Measurements from ENCODE around the gene SFTPA2.
"Not testable (repeated sequence)": the region's sequence is repeated elsewhere in the genome, so short reads cannot be mapped to it uniquely, and the experiment has no call there.

The SFTPA2 gene

DNA sequence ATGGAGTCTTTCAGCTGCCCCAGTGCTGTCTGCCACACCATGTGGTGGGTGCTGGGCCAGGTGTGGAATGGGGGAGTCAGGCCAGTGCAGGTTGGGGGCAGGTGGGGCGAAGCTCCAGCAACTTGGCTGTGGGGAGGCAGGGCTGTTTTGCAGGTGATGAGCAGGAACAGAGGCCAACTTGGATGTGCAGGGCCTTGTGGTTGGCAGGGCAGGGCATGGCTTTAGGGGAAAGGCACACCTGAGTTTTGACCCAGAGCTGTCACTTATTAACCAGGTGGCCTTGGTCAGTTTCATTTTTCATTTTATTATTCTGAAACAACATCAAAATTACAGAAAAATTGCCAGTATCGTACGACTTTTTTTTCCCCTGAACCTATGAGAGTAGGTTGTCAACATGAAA is 1.1 kb upstream of the SFTPA2 start:
- no peak for DNase-seq (ENCODE audit: low read depth in 2 of 3, low spot score in 2 of 3)

DNA sequence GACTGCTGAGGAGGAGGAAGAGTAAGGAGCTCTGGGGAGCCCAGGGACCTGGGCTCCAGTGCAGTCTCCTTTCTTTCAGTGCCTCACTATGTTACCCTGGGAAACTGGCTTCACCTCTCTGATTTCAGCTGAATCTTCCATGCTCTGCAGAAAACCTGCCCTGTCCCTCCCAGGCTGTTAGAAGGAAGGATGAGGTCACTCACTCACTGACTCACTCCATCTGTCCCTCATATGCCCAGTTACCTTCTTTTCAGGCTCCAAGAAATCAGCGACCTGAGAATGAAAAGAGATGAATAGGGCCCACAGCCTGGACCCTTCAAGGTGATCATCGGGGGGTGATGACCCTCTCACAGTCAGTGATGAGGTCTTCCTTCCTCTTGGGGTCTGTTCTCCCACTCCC is 481 bp downstream of the SFTPA2 start:
- DNase-seq (ENCODE audit: low read depth in 2 of 3, low spot score in 2 of 3): no peak

DNA sequence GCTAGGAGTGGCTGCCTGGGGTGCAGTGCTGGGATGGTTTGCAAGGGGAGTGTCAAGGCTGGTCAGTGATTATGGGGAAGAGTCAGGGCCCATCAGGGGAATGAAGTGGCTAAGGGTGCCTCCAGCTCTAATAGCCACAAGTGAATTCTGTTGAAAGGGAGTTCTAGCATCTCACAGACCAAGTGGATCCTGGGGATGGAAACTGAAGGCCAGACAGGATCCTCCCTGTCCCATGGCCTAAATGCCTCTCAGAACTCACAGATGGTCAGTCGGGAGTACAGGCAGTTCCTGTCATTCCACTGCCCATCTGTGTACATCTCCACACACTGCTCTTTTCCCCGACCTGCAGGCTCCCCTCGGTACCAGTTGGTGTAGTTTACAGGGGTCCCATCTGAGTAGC is 3.2 kb downstream of the SFTPA2 start:
- DNase-seq (ENCODE audit: low read depth in 2 of 3, low spot score in 2 of 3): not testable (repeated sequence)

DNA sequence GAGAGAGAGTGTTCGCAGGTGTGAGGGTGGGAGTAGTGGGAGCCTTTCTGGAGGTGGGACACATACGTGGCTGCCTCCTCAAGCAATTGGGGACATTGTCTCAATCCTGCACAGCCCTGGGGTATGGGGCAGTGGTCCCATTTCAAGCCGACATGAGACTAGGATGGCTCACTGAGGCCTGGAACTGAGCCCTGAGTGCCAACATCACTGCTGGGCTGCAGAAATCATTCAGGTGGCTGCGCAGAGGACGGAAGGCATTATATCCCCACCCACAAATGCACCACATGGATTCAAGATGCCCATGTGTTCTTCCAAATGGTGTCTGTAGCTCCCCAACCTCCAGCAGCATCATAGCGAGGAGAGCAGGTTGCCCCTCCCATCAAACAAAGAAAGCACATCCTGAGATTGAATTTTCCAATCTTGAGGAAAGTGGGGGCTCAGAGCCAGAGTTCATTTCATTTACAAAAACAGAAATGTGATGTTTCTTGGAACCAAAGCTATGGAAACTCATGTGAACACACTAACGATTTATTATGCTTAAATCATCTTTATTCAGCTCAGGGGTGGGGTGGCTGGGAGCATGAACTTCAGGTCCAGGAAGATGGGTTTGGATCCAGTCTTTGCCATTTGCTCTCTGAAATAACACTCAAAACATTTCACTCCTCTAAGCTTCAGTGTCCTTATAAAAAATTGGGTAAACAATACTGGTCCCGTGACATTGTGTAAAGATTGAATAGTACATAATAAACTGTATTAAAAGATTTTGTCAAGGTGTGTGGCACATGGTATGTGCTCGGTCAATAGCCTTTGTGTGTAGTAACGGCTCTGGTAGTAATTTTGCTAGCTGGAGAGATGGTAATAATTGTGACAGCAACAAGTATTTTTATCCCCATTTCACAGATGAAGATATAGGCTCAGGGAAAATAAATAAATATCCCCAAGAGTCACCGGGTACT is 4.6 kb downstream of the SFTPA2 start:
- no peak for DNase-seq (ENCODE audit: low read depth in 2 of 3, low spot score in 2 of 3)

DNA sequence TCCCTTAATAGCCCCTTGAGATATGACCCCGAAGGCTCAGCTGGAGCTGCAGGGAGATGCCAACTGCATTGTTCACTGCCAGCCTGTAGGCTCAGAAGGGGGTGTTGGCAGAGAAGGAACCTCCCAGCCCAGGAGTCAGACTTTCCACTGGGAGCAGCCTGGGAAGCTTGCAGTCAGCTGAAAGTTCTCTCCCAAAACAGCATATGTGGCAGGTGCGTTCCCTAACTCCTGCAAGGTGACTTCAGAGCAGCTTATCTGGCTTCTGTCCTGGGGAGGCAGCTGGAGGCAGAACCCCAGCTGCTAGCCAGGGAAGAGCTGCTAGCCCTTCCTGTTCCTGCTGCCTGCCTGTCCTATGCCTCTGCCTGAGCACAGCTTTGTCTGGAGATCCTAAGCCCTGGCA is 8.1 kb downstream of the SFTPA2 start:
- DNase-seq (ENCODE audit: low read depth in 2 of 3, low spot score in 2 of 3): no peak

DNA sequence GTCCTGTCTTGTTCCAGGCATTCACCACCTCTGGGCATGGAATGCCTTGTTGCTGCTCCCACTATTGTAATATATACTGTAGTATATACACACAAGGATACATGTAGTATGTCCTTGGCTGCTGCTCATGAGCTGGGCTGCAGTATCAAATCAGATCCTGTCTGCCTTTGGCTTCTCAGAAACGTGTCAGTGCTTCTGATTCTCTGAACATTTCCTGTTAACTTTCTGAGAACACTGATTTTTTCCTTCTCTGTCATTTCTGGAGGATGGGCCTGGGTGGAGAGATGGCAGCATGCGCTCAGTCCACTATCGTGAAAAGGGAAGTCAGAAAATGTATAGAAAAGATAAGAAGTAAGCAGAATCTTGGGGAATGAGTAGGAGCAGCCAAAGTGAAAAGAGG is 12.2 kb downstream of the SFTPA2 start:
- DNase-seq (ENCODE audit: low read depth in 2 of 3, low spot score in 2 of 3): no peak

DNA sequence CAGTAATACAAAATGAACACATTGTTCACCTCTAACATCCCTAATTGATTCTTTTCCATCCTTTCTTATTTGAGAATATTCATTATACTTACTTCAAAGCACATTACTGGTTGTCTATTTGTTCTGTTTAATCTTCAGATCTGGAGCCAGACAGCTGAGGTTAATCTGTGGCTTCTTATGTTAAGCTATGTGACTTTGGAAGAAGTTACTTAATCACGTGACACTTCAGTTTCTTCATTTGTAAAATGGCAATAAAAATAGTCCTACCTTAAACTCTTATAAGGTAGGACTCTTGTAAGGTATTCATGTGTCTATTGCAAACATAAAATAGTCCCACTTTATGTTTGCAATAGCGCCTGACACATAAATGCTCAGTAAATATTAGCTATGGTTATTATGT is 13.1 kb downstream of the SFTPA2 start:
- DNase-seq (ENCODE audit: low read depth in 2 of 3, low spot score in 2 of 3): not testable (repeated sequence)

DNA sequence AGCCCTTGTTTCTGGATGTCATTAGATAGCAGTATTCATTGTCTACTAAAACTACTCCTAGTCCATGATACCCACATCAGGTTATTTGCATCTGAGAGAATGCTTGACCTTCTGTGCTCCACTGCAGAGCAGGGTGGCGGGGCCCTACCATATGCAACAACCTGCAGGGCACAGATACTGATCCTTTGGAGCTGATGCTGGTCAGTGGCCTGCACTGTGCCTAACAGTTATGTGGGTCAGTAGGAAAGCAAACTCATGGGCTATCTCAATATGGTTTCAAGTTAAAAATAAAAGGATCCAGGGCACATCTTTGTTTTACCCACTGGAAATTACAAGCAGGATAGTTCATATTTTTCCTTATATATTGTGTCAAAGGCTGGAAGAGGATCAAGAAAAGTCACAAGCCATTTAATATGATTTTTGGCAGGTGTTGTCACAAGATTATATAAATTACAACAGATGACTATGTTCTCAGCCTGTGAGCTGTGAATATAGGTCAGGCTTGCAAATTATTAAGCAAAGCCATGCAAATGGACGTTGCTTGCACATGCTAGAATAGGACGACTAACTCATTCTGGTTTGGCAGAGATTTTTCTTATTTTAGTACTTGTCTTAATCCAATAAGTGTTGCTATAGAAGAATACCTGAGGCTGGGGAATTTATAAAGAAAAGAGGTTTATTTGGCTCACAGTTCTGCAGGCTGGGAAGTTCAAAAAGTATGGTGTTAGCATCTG is 15.1 kb downstream of the SFTPA2 start:
- not testable (repeated sequence) for DNase-seq (ENCODE audit: low read depth in 2 of 3, low spot score in 2 of 3)

DNA sequence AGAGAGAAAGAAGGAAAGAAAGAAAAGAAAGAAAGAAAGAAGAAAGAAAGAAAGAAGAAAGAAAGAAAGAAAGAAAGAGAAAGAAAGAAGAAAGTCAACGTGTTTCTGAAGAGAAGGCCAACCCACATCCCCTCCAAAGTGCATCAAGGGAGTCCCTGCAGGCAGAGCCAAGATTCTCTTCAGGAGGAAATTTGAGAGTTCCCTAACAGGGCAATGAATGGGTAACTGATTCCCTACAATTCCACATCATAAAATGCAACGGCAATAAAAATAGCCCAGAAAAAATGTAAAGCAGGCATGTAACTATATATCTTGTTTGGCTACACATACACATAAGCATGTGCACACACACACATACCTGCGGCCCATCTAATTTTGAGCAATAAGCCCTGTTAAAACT is 15.8 kb downstream of the SFTPA2 start:
- DNase-seq (ENCODE audit: low read depth in 2 of 3, low spot score in 2 of 3): not testable (repeated sequence)

DNA sequence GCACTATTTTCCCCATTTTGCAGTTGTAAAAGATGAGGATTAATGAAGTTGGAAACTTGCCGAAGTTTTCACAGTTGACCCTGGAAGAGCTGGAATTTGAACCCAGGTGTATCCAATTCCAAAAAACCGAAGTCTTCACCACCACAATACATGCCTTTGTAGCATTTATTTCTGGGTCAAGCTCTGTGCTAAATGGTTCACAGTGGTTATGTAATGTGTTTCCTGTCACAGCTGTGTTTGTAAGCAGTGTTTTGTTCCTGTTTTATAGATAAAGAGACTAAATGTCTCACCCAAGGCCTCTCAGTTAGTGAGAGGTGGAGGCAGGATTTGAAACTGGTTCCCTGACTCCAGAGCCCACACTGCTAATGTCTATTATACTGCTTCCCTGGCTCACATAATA is 17.6 kb downstream of the SFTPA2 start:
- no peak for DNase-seq (ENCODE audit: low read depth in 2 of 3, low spot score in 2 of 3)

DNA sequence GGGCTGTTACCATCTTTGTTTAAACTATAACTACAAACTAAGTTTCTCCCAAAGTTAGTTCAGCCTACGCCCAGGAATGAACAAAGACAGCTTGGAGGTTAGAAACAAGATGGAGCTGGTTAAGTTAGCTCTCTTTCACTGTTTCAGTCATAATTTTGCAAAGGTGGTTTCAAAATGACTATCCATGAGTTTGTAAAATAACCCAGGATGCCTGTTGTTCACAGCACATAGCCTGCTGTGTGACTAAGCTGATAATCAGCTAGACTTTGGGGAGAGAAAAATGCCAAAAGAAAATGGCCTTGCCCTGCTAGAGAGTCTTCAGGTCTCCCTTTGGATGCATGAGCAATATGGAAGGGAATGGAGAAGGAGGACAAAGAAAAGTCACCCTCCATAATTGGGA is 19.3 kb downstream of the SFTPA2 start:
- DNase-seq (ENCODE audit: low read depth in 2 of 3, low spot score in 2 of 3): not testable (repeated sequence)

DNA sequence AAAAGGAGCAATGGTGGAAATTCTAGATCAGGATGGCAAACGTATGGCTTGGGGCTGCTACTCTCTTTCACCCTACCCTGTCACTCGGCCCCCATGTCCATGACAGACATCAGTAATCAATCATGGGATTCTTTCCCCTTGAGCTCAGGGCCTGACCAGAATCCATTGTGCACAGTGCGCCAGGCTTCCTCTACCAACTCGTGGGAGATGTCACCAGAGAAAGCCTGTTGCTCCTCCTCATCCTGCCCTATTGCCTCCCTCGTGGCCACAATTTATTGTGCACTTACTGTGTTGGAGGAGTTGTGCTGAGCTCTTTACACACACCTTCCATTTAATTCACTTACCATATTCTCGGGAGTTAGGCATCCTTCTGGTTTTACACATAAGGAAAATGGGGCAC is 21.9 kb downstream of the SFTPA2 start:
- DNase-seq (ENCODE audit: low read depth in 2 of 3, low spot score in 2 of 3): not testable (repeated sequence)

DNA sequence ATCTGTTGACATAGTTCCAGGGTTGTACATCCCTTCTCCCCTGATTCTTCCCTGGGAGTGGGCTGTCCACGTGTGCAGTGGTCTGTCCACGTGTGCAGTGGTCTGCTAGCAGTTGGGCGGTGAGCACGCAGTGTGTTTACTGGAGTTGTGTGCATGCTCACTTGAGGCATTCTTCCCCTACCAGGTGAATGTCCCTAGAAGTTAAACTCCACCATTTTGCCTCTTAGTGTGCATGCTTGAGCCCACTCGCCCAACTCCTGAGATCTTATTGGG is 26.4 kb downstream of the SFTPA2 start:
- not testable (repeated sequence) for DNase-seq (ENCODE audit: low read depth in 2 of 3, low spot score in 2 of 3)

DNA sequence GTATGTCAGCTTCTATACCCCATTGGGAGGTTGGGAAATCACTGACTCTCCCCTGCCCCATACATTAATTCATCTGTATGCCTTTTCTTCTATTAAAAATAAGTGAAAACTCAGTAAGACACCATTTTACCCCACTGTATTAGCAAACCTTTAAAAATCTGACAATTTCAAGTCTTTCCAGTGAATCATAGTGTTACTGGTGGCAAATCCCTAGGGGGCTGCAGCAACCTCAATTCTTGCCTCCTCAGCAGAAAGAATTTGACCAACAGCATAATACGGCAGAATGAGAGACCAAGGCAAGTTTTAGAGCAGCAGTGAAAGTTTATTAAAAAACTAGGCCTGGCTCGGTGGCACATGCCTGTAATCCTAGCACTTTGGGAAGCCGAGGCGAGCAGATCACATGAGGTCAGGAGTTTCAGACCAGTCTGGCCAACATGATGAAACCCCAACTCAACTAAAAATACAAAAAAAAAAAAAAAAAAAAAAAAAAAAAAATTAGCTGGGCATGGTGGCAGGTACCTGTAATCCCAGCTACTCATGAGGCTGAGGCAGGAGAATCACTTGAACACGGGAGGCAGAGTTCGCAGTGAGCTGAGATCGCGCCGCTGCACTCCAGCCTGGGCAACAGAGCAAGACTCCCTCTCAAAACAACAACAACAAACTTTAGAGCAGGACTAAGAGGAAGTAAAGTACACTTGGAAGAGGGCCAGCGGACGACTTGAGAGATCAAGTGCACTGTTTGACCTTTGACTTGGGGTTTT is 26.9 kb downstream of the SFTPA2 start:
- DNase-seq (ENCODE audit: low read depth in 2 of 3, low spot score in 2 of 3): not testable (repeated sequence)

DNA sequence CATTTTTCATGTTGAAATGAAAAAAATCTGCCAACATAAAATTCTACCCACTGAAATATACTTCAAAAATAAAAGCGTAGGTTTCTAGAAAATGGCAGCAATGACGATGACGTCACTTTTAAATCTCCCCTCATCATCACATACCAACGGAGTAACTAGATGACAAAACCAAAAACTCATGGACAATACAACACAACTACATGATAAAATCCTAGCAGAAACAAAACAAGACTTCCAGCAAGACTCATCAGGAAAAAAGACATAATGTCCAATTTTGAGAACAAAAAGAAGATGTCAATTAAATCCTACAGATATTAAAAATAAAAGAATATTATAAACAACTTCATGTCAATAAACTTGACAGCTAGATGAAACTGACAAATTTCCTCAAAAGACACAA is 31.9 kb downstream of the SFTPA2 start:
- not testable (repeated sequence) for DNase-seq (ENCODE audit: low read depth in 2 of 3, low spot score in 2 of 3)

DNA sequence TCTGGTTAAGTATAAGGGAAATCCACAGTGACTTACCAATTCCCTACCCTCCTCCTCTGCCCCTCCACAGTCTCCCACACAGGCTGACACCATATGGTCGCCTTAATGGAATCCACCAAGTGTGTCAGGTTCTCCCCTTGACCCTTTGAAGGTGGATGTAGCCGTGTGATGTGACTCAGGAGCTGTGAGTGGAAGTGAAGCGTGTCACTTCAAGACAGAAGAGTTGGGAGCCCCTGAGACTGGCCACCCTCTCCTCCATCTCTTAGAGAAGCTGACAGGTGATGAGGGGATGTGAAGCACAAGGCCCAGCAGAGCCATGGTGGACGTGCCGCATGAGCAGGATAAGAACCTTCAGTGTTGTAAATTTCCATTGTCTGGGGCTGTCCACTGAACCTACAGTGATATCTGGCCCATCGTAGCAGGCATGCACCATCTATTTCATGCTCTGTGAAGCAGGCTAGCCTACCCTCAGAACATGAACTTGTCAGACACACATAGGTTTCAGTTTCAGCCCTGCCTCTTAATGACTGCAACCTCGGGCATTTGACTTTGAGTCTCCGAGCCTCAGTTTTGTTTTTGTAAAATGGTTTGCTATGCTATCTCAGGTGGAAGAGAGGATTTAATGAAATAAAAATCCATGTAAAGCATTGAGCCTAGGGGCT is 35.0 kb downstream of the SFTPA2 start:
- DNase-seq (ENCODE audit: low read depth in 2 of 3, low spot score in 2 of 3): not testable (repeated sequence)

DNA sequence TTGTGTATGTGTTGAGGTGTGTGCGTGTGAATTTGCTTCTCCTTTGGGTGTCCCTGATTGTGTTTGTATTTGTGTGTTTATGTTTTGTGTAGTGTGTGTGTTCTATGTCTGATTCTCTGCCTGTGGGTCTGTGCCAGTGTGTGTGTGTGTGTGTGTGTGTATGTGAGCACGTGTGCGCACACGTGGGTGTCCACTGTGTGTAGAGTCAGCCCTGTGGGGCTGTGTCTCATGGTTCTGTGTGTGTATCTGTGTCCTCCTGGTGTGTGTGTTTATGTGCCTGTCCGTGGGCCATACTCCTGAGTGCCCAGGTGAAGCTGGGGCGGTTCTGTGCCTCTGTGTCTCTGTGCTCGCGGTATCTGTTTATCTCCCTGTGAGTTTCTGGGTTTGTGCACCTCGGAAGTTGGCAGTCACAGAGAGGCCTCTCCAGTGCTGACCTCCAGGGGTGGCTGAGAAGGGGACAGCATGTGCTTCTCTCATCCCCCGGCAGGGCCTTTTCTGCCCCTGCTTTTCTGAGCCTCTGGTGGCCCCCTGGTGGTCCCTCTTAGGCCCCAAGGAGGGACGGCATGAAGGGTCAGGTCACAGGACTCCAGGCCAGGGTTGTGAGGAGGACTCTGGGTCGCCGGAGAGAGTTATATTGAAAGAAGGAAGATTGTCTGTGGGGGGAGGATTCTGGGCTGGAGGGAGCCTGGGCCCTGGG is 36.9 kb downstream of the SFTPA2 start:
- not testable (repeated sequence) for DNase-seq (ENCODE audit: low read depth in 2 of 3, low spot score in 2 of 3)

DNA sequence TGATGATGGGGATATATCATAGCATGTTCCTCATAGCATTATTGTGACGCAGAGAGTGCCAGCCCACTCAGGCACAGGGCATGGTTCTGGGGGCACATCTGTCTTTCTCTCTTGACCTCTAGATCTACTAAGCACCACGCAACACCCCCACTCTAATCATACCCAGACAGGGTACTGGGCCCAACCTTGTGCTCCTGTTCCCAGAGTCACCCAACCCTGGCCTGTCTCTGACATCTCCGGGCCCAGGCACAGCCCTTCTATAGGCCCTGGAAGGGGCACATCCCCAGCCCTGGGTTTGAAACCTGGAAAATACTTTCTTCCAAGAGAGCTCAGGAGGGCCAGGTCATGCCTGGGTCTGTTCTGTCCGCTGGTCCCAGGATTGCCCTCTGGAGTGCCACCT is 37.7 kb downstream of the SFTPA2 start:
- DNase-seq (ENCODE audit: low read depth in 2 of 3, low spot score in 2 of 3): not testable (repeated sequence)

DNA sequence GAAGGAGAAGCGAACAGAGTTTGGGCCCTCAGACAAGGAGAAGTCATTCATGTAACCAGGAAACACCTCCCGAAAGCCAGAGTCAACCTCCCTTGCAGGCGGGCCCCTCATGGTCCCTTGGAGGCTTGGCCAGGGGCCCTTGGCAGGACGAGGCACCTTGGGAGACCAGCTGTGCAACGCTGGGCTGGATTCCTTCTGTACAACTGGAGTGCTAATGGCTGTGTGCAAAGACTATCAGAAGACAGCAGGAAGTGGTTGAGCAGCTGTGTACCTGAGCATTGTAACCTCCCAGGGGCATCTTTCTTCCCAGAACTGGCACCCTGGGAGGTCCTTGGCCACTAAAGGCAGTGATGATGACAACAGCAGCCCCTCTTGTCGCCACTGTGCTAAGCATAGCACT is 38.5 kb downstream of the SFTPA2 start:
- DNase-seq (ENCODE audit: low read depth in 2 of 3, low spot score in 2 of 3): not testable (repeated sequence)

DNA sequence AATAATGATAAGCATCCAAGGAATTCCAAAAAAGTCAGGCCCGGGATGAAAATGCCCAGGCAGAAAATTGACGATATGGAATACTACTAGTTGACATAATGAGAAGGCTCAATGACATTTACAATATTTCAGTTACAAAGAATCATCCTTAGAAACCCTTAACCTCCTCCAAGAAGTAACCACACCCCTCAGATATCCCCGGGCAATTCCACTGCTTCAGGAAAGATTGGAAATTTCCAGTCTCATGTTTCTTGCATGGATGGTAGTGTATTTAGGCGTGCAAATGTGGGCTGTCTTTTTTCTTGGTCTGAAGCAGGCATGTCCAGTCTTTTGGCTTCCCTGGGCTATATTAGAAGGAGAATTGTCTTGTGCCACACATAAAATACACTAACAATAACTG is 42.6 kb downstream of the SFTPA2 start:
- DNase-seq (ENCODE audit: low read depth in 2 of 3, low spot score in 2 of 3): not testable (repeated sequence)
